CD14-positive monocyte (primary cell): ENCODE data around the gene SETD4. TPM values are rescaled to one million over a fixed set of nuclear protein-coding genes. Genes with fewer than 3 reads are reported as not detected.

Source experiments
- DNase-seq, 3 donors: peaks; one replicate each; pipeline ENCODE4 v3.0.0-alpha.2; 2011 to 2022
- H2AFZ ChIP-seq: 2 replicates; pipeline ENCODE4 v1.6.0; 2012; ENCODE audit warnings: mild to moderate bottlenecking, low read depth, low read length, inconsistent platforms; ENCODE audit not compliant: insufficient read depth, poor library complexity, severe bottlenecking
- H3K27ac ChIP-seq, 2 donors: 1 replicate in 1 of 2; 2 replicates in 1 of 2; pipeline ENCODE4 v1.5.1; 2012 to 2013; ENCODE audit warnings: low read length in 2 of 2, control low read depth in 1 of 2, inconsistent platforms in 1 of 2, low read depth in 1 of 2, mild to moderate bottlenecking in 1 of 2
- H3K27me3 ChIP-seq, 2 donors: one replicate each; pipeline versions ENCODE4 v1.6.0 to v1.6.1; 2011 to 2013; ENCODE audit warnings: low read length in 2 of 2; ENCODE audit not compliant: control insufficient read depth in 2 of 2, insufficient read depth in 2 of 2
- H3K36me3 ChIP-seq, 2 donors: replicated peaks in 1 of 2; 1 replicate in 1 of 2; 2 replicates in 1 of 2; pipeline versions ENCODE4 v1.5.1 to v1.6.1; 2012 to 2013; ENCODE audit warnings: low read length in 2 of 2, control low read depth in 1 of 2, inconsistent platforms in 1 of 2, mild to moderate bottlenecking in 1 of 2; ENCODE audit not compliant: insufficient read depth in 2 of 2, control insufficient read depth in 1 of 2
- H3K4me1 ChIP-seq, 2 donors: 1 replicate in 1 of 2; 2 replicates in 1 of 2; pipeline versions ENCODE4 v1.5.1 to v1.6.1; 2012 to 2013; ENCODE audit warnings: low read length in 2 of 2, control low read depth in 1 of 2, inconsistent platforms in 1 of 2, mild to moderate bottlenecking in 1 of 2, moderate library complexity in 1 of 2; ENCODE audit not compliant: insufficient read depth in 2 of 2, control insufficient read depth in 1 of 2
- H3K4me2 ChIP-seq: replicated peaks from 2 replicates; pipeline ENCODE3; 2012; ENCODE audit warnings: low read length, moderate library complexity, mild to moderate bottlenecking; ENCODE audit not compliant: poor library complexity, severe bottlenecking; ENCODE audit errors: extremely low read depth
- H3K4me3 ChIP-seq, 3 experiments: fragments of 200-600 bp in 1 of 3; sonication (generic) in 1 of 3; replicated peaks in 1 of 3; 1 replicate in 2 of 3; 2 replicates in 1 of 3; pipeline ENCODE4 v1.5.1; 2011 to 2013; ENCODE audit warnings: low read length in 3 of 3, mild to moderate bottlenecking in 3 of 3, control low read depth in 2 of 3, low read depth in 2 of 3, inconsistent platforms in 1 of 3, moderate library complexity in 1 of 3
- H3K79me2 ChIP-seq: 2 replicates; pipeline ENCODE4 v1.6.0; 2012; ENCODE audit warnings: mild to moderate bottlenecking, control low read depth, inconsistent platforms, low read length, moderate library complexity; ENCODE audit not compliant: insufficient read depth
- H3K9ac ChIP-seq: 2 replicates; pipeline ENCODE4 v1.6.0; 2017; ENCODE audit warnings: low read length, mild to moderate bottlenecking; ENCODE audit not compliant: insufficient read depth, poor library complexity, severe bottlenecking
- H3K9me3 ChIP-seq, 2 donors: replicated peaks in 1 of 2; 1 replicate in 1 of 2; 2 replicates in 1 of 2; pipeline versions ENCODE4 v1.5.1 to v1.6.1; 2012 to 2013; ENCODE audit warnings: low read length in 2 of 2, control low read depth in 1 of 2; ENCODE audit not compliant: control insufficient read depth in 1 of 2, insufficient read depth in 1 of 2
- H4K20me1 ChIP-seq: 2 replicates; pipeline ENCODE4 v1.6.0; 2012; ENCODE audit warnings: mild to moderate bottlenecking, low read length, control low read depth, moderate library complexity; ENCODE audit not compliant: insufficient read depth
- H3K27ac Mint-ChIP-seq, 7 donors: one replicate each; pipeline ENCODE4 v1.8.0; 2020; ENCODE audit warnings: mild to moderate bottlenecking in 7 of 7, mixed read lengths in 7 of 7, moderate library complexity in 6 of 7, inconsistent platforms in 2 of 7
- H3K27me3 Mint-ChIP-seq, 3 donors: one replicate each; pipeline ENCODE4 v1.8.0; 2021 to 2022; ENCODE audit warnings: low read depth in 3 of 3, mild to moderate bottlenecking in 3 of 3, mixed read lengths in 3 of 3, moderate library complexity in 3 of 3, inconsistent platforms in 1 of 3
- H3K36me3 Mint-ChIP-seq, 2 donors: one replicate each; pipeline ENCODE4 v1.8.0; 2020; ENCODE audit warnings: mixed read lengths in 2 of 2, inconsistent platforms in 1 of 2, mild to moderate bottlenecking in 1 of 2
- H3K4me1 Mint-ChIP-seq: one replicate; pipeline ENCODE4 v1.8.0; 2020; ENCODE audit warnings: mild to moderate bottlenecking, mixed read lengths
- H3K4me3 Mint-ChIP-seq, 2 donors: one replicate each; pipeline ENCODE4 v1.8.0; 2020; ENCODE audit warnings: mild to moderate bottlenecking in 2 of 2, mixed read lengths in 2 of 2, moderate library complexity in 1 of 2
- H3K9me3 Mint-ChIP-seq, 7 donors: one replicate each; pipeline ENCODE4 v1.8.0; 2020 to 2022; ENCODE audit warnings: mixed read lengths in 7 of 7, mild to moderate bottlenecking in 6 of 7, moderate library complexity in 6 of 7, inconsistent platforms in 2 of 7
- WGBS: methylation state at CpG from one replicate; pipeline ENCODE4 v1.1.5; 2013; ENCODE audit warnings: missing lambda C conversion rate; ENCODE audit not compliant: insufficient coverage; 5-methylcytosine and 5-hydroxymethylcytosine counted together
- intact Hi-C, 2 donors: fragments of 100-400 bp; cut with micrococcal nuclease; formaldehyde crosslinking; loops; one replicate each; pipeline versions ENCODE4 v1.15.0 to v1.15.1; 2023
- polyA plus RNA-seq, 3 donors: library from polyadenylated mRNA; depleted of rRNA in 1 of 3; unstranded in 2 of 3; stranded (reverse) in 1 of 3; fragments of 300-500 nt in 2 of 3; fragments of >200 nt in 1 of 3; fragmentation: Illumina TruSeq in 2 of 3; gene quantifications; 1 replicate in 2 of 3; 2 replicates in 1 of 3; pipeline ENCODE4 v1.2.3, GENCODE V29; 2012 to 2021
- TF ChIP-seq, protein P1 (sequence below): fragments of 200-600 bp; IDR thresholded peaks from one replicate; pipeline ENCODE4 v1.8.0; 2022; ENCODE audit warnings: antibody characterized with exemption, mild to moderate bottlenecking

SETD4 gene
- polyA plus RNA-seq, 3 donors = 4.1 to 10.8 (median 4.3) TPM

DNA sequence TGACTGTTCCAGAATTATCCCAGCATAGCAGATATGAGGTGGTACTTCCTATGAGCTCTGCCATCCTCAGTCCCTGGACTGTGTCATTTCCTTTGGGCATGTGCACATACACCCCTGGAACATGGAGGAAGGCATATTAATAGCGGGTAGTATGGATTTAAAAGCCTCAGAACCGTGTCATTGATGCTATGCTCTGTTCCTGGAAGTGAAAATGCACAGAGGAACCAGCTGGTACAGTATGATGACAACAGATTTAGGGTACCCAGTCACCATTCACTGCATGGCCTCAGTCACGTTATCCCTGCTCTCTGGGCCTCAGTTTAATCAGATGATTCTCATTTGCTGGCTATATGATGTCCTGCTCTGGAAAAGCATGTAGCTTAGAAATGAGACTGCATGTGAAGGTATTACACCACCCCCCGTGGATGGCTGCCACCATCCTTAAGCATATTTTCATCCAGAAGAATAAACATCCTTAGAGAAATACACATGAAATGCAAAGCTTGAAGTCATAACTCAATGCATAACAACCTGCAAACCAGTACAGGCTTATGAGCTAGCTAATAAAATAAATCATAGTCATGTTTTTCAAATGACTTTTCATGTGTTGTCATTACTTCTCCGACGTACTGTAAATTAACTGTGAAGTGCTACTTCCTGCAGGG is 37.8 kb downstream of the SETD4 start:
- no peak for DNase-seq
- intact Hi-C loops = loop anchor here in 1 of 2 donors (10.0 kb wide), 1 partner anchor 178 kb away; no protein-coding TSS in a partner anchor
- no peak overlapping the region for H3K4me2 ChIP-seq
- Mint-ChIP-seq H3K4me3 (no peak overlapping the region), H3K36me3 (no peaks in the 10 kb centered on the region), H3K27ac (no peak overlapping the region), H3K9me3 (peaks cover 0 to 1% (median 0%) of the 10 kb centered on the region in 7 donors), H3K27me3 (peaks cover 0 to 4% (median 3%) of the 10 kb centered on the region in 3 donors), H3K4me1 (peaks cover 8% of the 10 kb centered on the region)
- no peak overlapping the region for H2AFZ ChIP-seq
- H3K4me1 ChIP-seq = no peaks in the 10 kb centered on the region
- no peaks in the 10 kb centered on the region for H3K79me2 ChIP-seq
- no peaks in the 10 kb centered on the region for H3K27me3 ChIP-seq
- 41% methylated on average over 3 of the region's 6 CpGs for WGBS
- no peaks in the 10 kb centered on the region for H4K20me1 ChIP-seq
- H3K9me3 ChIP-seq = no peaks in the 10 kb centered on the region
- no peak overlapping the region for H3K4me3 ChIP-seq
- no peak overlapping the region for H3K9ac ChIP-seq
- TF ChIP-seq, protein P1, sequence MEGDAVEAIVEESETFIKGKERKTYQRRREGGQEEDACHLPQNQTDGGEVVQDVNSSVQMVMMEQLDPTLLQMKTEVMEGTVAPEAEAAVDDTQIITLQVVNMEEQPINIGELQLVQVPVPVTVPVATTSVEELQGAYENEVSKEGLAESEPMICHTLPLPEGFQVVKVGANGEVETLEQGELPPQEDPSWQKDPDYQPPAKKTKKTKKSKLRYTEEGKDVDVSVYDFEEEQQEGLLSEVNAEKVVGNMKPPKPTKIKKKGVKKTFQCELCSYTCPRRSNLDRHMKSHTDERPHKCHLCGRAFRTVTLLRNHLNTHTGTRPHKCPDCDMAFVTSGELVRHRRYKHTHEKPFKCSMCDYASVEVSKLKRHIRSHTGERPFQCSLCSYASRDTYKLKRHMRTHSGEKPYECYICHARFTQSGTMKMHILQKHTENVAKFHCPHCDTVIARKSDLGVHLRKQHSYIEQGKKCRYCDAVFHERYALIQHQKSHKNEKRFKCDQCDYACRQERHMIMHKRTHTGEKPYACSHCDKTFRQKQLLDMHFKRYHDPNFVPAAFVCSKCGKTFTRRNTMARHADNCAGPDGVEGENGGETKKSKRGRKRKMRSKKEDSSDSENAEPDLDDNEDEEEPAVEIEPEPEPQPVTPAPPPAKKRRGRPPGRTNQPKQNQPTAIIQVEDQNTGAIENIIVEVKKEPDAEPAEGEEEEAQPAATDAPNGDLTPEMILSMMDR = no peak
- H3K36me3 ChIP-seq = no peaks in the 10 kb centered on the region
- no peak overlapping the region for H3K27ac ChIP-seq

DNA sequence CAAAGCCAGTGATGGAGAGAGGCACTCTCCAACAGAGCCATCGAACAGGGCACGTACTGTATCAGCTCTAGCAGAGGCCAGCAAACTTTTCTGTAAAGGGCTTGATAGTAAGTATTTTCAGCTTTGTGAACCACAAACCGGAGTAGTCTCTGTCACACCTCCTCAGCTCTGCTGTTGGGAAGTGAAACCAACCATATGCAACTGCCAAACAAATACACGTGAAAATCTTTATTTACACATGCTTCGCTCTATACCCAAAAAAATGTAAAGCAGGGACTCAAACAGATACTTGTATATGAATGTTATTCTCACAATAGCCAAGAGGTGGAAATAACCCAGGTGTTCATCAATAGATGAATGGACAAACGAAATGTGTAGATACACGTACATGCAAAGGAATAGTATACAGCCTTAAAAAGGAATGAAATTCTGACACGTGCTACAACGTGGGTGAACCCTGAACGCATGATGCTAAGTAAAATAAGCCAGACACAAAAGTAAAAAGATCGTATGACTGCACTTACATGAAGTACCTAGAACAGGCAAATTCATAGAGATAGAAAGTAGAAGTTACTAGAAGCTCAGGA is 39.0 kb downstream of the SETD4 start:
- no peaks in the 10 kb centered on the region for H4K20me1 ChIP-seq
- H3K79me2 ChIP-seq = no peaks in the 10 kb centered on the region
- Mint-ChIP-seq H3K27me3 (peaks cover 0 to 3% (median 2%) of the 10 kb centered on the region in 3 donors), H3K9me3 (peaks cover 0 to 4% (median 0%) of the 10 kb centered on the region in 7 donors), H3K4me1 (peaks cover 8% of the 10 kb centered on the region), H3K27ac (no peak overlapping the region), H3K4me3 (no peak overlapping the region), H3K36me3 (no peaks in the 10 kb centered on the region)
- 90% methylated on average over 7 of the region's 11 CpGs for whole genome bisulfite sequencing
- H3K9ac ChIP-seq = no peak overlapping the region
- H3K4me1 ChIP-seq = no peaks in the 10 kb centered on the region
- H3K36me3 ChIP-seq = no peaks in the 10 kb centered on the region
- no peak for DNase-seq
- no peak overlapping the region for H3K4me3 ChIP-seq
- no peak overlapping the region for H3K27ac ChIP-seq
- TF ChIP-seq, protein P1 = no peak
- no peaks in the 10 kb centered on the region for H3K27me3 ChIP-seq
- no peak overlapping the region for H2AFZ ChIP-seq
- H3K4me2 ChIP-seq = no peak overlapping the region
- intact Hi-C loops = loop anchor here in 1 of 2 donors (10.0 kb wide), 1 partner anchor 177 kb away; no protein-coding TSS in a partner anchor
- H3K9me3 ChIP-seq = no peaks in the 10 kb centered on the region
